GM12872 (cell line): Measurements from ENCODE around the gene BBLN.

Experiments
- TF ChIP-seq, protein P1 (sequence below): IDR thresholded peaks from 3 replicates; pipeline ENCODE4 v1.5.1; 2011; ENCODE audit warnings: low read depth, mild to moderate bottlenecking, low read length, moderate library complexity; ENCODE audit not compliant: insufficient read depth

The BBLN gene

GRCh38 chr9:128117613-128118471 is 42.2 kb upstream of the BBLN start:
- TF ChIP-seq, protein P1, sequence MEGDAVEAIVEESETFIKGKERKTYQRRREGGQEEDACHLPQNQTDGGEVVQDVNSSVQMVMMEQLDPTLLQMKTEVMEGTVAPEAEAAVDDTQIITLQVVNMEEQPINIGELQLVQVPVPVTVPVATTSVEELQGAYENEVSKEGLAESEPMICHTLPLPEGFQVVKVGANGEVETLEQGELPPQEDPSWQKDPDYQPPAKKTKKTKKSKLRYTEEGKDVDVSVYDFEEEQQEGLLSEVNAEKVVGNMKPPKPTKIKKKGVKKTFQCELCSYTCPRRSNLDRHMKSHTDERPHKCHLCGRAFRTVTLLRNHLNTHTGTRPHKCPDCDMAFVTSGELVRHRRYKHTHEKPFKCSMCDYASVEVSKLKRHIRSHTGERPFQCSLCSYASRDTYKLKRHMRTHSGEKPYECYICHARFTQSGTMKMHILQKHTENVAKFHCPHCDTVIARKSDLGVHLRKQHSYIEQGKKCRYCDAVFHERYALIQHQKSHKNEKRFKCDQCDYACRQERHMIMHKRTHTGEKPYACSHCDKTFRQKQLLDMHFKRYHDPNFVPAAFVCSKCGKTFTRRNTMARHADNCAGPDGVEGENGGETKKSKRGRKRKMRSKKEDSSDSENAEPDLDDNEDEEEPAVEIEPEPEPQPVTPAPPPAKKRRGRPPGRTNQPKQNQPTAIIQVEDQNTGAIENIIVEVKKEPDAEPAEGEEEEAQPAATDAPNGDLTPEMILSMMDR, result peak; percentile 100

GRCh38 chr9:128118472-128118857 is 41.6 kb upstream of the BBLN start:
- TF ChIP-seq, protein P1, result no peak

- TF ChIP-seq, protein P1, result no peak
These were observed 40.9 kb upstream of the BBLN start for GRCh38 chr9:128118971-128119665.

GRCh38 chr9:128120061-128120740 is 39.9 kb upstream of the BBLN start:
- TF ChIP-seq, protein P1, result no peak

DNA sequence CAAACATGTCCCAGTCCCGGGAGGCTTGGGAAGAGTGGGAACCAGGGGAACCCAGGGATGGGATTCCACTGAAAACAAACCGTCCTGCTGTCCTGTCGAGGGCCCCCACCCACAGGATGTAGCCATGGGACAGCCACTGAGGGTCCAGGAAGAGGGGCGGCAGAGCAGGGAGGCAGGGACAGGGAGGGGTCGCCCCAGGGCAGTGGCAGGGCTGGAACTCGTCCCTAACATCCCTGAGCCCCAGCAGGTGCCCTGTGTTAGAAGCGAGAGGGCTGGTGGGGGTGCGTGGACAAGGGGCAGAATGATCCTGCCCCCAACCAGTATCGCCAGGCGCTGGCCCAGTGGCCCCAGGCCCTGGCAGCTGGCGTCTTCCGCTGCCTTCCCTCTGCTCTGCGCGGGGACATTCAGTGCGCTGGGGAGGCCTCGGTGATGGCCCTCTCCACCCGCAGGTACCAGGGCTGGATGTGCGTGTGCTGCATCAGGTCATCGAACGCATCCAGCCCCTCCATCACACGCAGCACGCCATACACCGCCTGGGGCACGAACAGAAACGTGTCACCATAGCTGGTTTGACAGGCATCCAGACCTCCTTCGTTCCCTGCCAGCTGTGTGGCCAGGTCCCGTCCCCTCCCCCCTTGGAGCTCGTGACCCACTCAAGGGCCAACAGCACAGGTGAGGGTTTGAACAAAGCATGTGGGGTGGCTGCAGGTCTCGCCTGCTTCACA is 39.2 kb upstream of the BBLN start:
- TF ChIP-seq, protein P1, result no peak

DNA sequence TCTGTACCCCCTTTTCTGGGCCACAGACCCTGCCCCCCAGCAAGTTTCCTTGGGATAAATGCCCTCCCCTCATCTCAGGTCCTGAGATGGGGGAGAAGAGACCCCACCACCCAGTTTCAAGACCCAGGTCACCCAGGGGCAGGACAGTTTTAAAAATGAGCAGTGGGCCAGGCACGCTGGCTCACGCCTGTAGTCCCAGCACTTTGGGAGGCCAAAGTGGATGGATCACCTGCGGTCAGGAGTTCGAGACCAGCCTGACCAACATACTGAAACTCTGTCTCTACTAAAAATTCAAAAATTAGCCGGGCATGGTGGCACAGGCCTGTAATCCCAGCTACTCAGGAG is 38.6 kb upstream of the BBLN start:
- TF ChIP-seq, protein P1, result no peak
